K562 (cell line): ENCODE results near the gene PUS3. TPM values are rescaled to one million over a fixed set of nuclear protein-coding genes. Genes with fewer than 3 reads are reported as not detected.
"Not testable (repeated sequence)": the region's sequence is repeated elsewhere in the genome, so short reads cannot be mapped to it uniquely, and the experiment has no call there.

Source experiments
- ATAC-seq: fragments of 200-7000 bp; cut with Tn5 transposase; 3 replicates; pipeline ENCODE4 v1.9.1; 2020; ENCODE audit warnings: moderate library complexity
- BruUV-seq: library from RNA; stranded (reverse); fragments of 400-500 nt; replicated peaks from 2 replicates; lab custom pipeline; 2021; lab: Mats Ljungman, UMichigan
- CTCF ChIA-PET: fragments of 300-600 bp; formaldehyde crosslinking; extraction: SDS; loops from one replicate; lab custom pipeline; 2021; ENCODE audit warnings: low intra/inter-chr PET ratio; lab: Yijun Ruan, JAX
- POLR2A ChIA-PET: fragments of 300-600, 350-650 bp; sonication (Branson Sonifier 250); formaldehyde crosslinking; extraction: SDS; loops from one replicate; lab custom pipeline; 2021; ENCODE audit warnings: antibody characterized with exemption, inconsistent platforms; lab: Yijun Ruan, JAX
- DNase-seq, 4 experiments: peaks; one replicate each; pipeline versions ENCODE4 v3.0.0 to v3.0.0-alpha.2; 2011 to 2018; ENCODE audit warnings: low spot score in 3 of 4, mixed read lengths in 3 of 4; ENCODE audit errors: extremely low read depth in 1 of 4
- FAIRE-seq: peaks from 2 replicates; lab custom pipeline; 2011; peaks lifted over from hg19 to GRCh38; lab: Jason Lieb, UNC
- H2AFZ ChIP-seq: 2 replicates; pipeline ENCODE4 v1.6.0; 2011; ENCODE audit warnings: low read depth, low read length, control low read depth, inconsistent platforms
- H3K27ac ChIP-seq: fragments of 200-600 bp; 3 replicates; pipeline ENCODE4 v1.8.0; 2011; ENCODE audit warnings: low read depth, mild to moderate bottlenecking, control low read depth, inconsistent platforms, low read length, moderate library complexity, mixed read lengths; ENCODE audit errors: extremely low read depth
- H3K27me3 ChIP-seq, 2 experiments: fragments of 300-600 bp in 1 of 2; 2 replicates in 1 of 2; 3 replicates in 1 of 2; pipeline versions ENCODE4 v1.6.0 to v1.8.0; 2011; ENCODE audit warnings: inconsistent platforms in 2 of 2, low read length in 2 of 2, mild to moderate bottlenecking in 1 of 2, mixed read lengths in 1 of 2, moderate library complexity in 1 of 2; ENCODE audit not compliant: control insufficient read depth in 2 of 2, insufficient read depth in 2 of 2
- H3K36me3 ChIP-seq: fragments of 300-600 bp; 3 replicates; pipeline ENCODE4 v1.8.0; 2011; ENCODE audit warnings: mild to moderate bottlenecking, low read length, inconsistent platforms; ENCODE audit not compliant: control insufficient read depth, insufficient read depth
- H3K4me1 ChIP-seq, 2 experiments: fragments of 200-600 bp in 1 of 2; replicated peaks in 1 of 2; 2 replicates in 1 of 2; 3 replicates in 1 of 2; pipeline versions ENCODE4 v1.5.1 to v1.8.0; 2011; ENCODE audit warnings: inconsistent platforms in 2 of 2, low read length in 2 of 2, mild to moderate bottlenecking in 1 of 2, mixed read lengths in 1 of 2, moderate library complexity in 1 of 2; ENCODE audit not compliant: control insufficient read depth in 2 of 2, insufficient read depth in 2 of 2
- H3K4me2 ChIP-seq: 2 replicates; pipeline ENCODE4 v1.6.1; 2011; ENCODE audit warnings: low read length, control low read depth, inconsistent platforms, mixed read lengths; ENCODE audit not compliant: insufficient read depth
- H3K4me3 ChIP-seq: fragments of 200-600 bp; sonication (generic), shearing (Covaris generic); 2 replicates; pipeline ENCODE4 v1.5.1; 2016; ENCODE audit warnings: control low read depth, inconsistent platforms
- H3K79me2 ChIP-seq: fragments of 200-600 bp; 3 replicates; pipeline ENCODE4 v1.8.0; 2011; ENCODE audit warnings: low read length, inconsistent platforms; ENCODE audit not compliant: control insufficient read depth, insufficient read depth
- H3K9ac ChIP-seq, 2 experiments: 2 replicates each; pipeline versions ENCODE4 v1.6.0 to v1.6.1; 2011; ENCODE audit warnings: low read depth in 2 of 2, low read length in 2 of 2, control low read depth in 1 of 2, inconsistent platforms in 1 of 2, mild to moderate bottlenecking in 1 of 2, mixed read lengths in 1 of 2; ENCODE audit not compliant: insufficient read depth in 1 of 2
- H3K9me1 ChIP-seq: one replicate; pipeline ENCODE4 v1.6.0; 2011; ENCODE audit warnings: inconsistent platforms, mild to moderate bottlenecking, low read length, moderate library complexity; ENCODE audit not compliant: control insufficient read depth, insufficient read depth
- H3K9me3 ChIP-seq: replicated peaks from 2 replicates; pipeline ENCODE4 v1.5.1; 2011; ENCODE audit warnings: low read depth, low read length, inconsistent platforms; ENCODE audit not compliant: control insufficient read depth, insufficient read depth
- H4K20me1 ChIP-seq: replicated peaks from 2 replicates; pipeline ENCODE4 v1.6.1; 2011; ENCODE audit warnings: low read length, inconsistent platforms, mixed read lengths; ENCODE audit not compliant: control insufficient read depth, insufficient read depth
- ZNF146 ChIP-seq: IDR thresholded peaks from one replicate; pipeline ENCODE4 v1.6.1; 2018; ENCODE audit warnings: missing compliant biosample characterization; ENCODE audit not compliant: unreplicated experiment
- WGBS: fragments of 100-300 bp; shearing (Covaris generic); methylation state at CpG from one replicate; pipeline ENCODE4 v1.1.6; 2016; ENCODE audit warnings: low coverage, mixed read lengths; ENCODE audit not compliant: insufficient coverage; ENCODE audit errors: missing lambda C conversion rate; 5-methylcytosine and 5-hydroxymethylcytosine counted together
- in situ Hi-C: fragments of 300-500 bp; cut with MboI; formaldehyde crosslinking; loops from 4 replicates; pipeline ENCODE4 v1.15.0; 2018; ENCODE audit warnings: inconsistent platforms, mixed read lengths
- intact Hi-C: fragments of 100-400 bp; cut with micrococcal nuclease; formaldehyde crosslinking; loops from 2 replicates; pipeline ENCODE4 v1.14.2; 2022
- polyA plus RNA-seq, 8 experiments: library from polyadenylated mRNA; depleted of rRNA in 4 of 8; stranded (reverse) in 5 of 8; unstranded in 3 of 8; fragments of >200 nt; fragmentation: Nextera tagmentation in 2 of 8; fragmentation: Illumina TruSeq in 1 of 8; extraction: Ambion mirVana in 2 of 8; extraction: Trizol in 1 of 8; gene quantifications; 2 replicates each; pipeline versions ENCODE4 v1.2.1 to v1.2.3, GENCODE V29; 2011 to 2014; ENCODE audit warnings: inconsistent platforms in 1 of 8, missing spikeins in 1 of 8
- total RNA-seq, 7 experiments: library from RNA; depleted of rRNA in 6 of 7; stranded (reverse); fragments of >200 nt in 6 of 7; fragmentation: Illumina TruSeq in 2 of 7; extraction: Trizol in 2 of 7; gene quantifications; 2 replicates each; pipeline versions ENCODE4 v1.2.1 to v1.2.3, GENCODE V29; 2011 to 2021; ENCODE audit warnings: low replicate concordance in 1 of 7

Gene PUS3
- total and polyA plus RNA-seq, 9 of the 15 experiments (the other 6 are each of a cell fraction or from before 2014, with no cell fraction given): 16.5 to 49.2 (median 35.9) TPM

- WGBS: 17% methylated on average over 3 of the region's 4 CpGs
- H3K4me2 ChIP-seq, H3K27me3 ChIP-seq, H2AFZ ChIP-seq, H3K9ac ChIP-seq, ATAC-seq, H3K27ac ChIP-seq, H3K36me3 ChIP-seq, BruUV-seq, H3K4me1 ChIP-seq, H4K20me1 ChIP-seq, intact Hi-C loops, H3K9me1 ChIP-seq, CTCF ChIA-PET, H3K9me3 ChIP-seq, DNase-seq, H3K79me2 ChIP-seq, POLR2A ChIA-PET, FAIRE-seq, H3K4me3 ChIP-seq, in situ Hi-C loops: not testable (repeated sequence)
- TF ChIP-seq ZNF146 (CRISPR knock-in tag): peak; percentile 71
These were observed 37.7 kb downstream of the PUS3 start for GRCh38 chr11:125865354-125865753.

DNA sequence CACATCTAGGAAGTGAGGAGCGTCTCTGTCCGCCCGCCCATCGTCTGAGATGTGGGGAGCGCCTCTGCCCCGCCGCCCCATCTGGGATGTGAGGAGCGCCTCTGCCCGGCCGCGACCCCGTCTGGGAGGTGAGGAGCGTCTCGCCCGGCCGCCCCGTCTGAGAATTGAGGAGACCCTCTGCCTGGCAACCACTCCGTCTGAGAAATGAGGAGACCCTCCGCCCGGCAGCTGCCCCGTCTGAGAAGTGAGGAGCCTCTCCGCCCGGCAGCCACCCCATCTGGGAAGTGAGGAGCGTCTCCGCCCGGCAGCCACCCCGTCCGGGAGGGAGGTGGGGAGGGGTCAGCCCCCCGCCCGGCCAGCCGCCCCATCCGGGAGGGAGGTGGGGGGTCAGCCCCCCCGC, 40.2 kb downstream of the PUS3 start:
- POLR2A ChIA-PET, in situ Hi-C loops: not testable (repeated sequence)

DNA sequence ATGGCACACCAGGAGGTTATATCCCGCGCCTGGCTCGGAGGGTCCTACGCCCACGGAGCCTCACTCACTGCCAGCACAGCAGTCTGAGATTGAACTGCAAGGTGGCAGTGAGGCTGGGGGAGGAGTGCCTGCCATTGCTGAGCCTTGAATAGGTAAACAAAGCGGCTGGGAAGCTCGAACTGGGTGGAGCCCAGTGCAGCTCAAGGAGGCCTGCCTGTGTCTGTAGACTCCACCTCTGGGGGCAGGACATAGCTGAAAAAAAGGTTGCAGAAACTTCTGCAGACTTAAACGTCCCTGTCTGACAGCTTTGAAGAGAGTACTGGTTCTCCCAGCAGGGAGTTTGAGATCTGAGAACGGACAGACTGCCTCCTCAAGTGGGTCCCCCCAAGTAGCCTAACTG, 45.3 kb downstream of the PUS3 start:
- H2AFZ ChIP-seq, intact Hi-C loops, DNase-seq, in situ Hi-C loops, H3K4me3 ChIP-seq, H3K36me3 ChIP-seq, H3K4me2 ChIP-seq, POLR2A ChIA-PET, ATAC-seq, FAIRE-seq, H3K9ac ChIP-seq, H4K20me1 ChIP-seq, H3K9me1 ChIP-seq, H3K4me1 ChIP-seq, CTCF ChIA-PET, H3K27me3 ChIP-seq, H3K27ac ChIP-seq, H3K79me2 ChIP-seq, BruUV-seq, H3K9me3 ChIP-seq: not testable (repeated sequence)
- WGBS: 7% methylated on average over 9 of the region's 9 CpGs

More for the DNA sequence above, 40.2 kb downstream of the PUS3 start:
- CTCF ChIA-PET, intact Hi-C loops, H3K36me3 ChIP-seq, H3K9me3 ChIP-seq, H3K9me1 ChIP-seq, H3K27me3 ChIP-seq, H3K4me1 ChIP-seq, H3K79me2 ChIP-seq, BruUV-seq, H4K20me1 ChIP-seq, FAIRE-seq, H3K9ac ChIP-seq, ATAC-seq, H3K4me2 ChIP-seq, DNase-seq, H3K27ac ChIP-seq, H2AFZ ChIP-seq, H3K4me3 ChIP-seq: not testable (repeated sequence)
- WGBS: no CpG with 5 or more reads among the region's 33 CpGs
